ELF-1 (cell line): ENCODE data around the gene KRT5.

Experiments used
- DNase-seq: peaks from one replicate; pipeline ENCODE4 v3.0.0-alpha.2; 2016; ENCODE audit warnings: low read depth, low spot score

KRT5 gene

DNA sequence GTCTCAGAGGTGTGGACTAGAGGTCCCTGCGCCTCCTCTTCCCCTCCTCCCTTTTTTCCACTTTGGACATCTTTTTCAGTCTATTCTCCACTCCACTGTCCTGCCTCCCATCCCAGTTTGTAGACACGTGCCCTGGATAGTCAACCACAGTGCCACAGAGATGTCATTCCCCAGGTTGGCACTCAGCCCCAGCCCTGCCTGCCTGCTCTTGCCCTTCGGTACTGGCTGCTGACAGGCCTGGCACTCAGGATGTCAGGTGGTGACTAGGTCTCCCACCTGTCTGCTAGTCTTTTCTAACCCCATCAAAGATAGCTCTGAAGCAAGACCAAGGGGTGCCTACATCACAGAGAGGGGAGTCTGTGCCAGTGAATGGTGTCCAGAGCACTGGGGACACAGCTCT, 16.9 kb upstream of the KRT5 start:
- no peak for DNase-seq

- DNase-seq = no peak
Observed at GRCh38 chr12:52535574-52535973, 15.4 kb upstream of the KRT5 start.

DNA sequence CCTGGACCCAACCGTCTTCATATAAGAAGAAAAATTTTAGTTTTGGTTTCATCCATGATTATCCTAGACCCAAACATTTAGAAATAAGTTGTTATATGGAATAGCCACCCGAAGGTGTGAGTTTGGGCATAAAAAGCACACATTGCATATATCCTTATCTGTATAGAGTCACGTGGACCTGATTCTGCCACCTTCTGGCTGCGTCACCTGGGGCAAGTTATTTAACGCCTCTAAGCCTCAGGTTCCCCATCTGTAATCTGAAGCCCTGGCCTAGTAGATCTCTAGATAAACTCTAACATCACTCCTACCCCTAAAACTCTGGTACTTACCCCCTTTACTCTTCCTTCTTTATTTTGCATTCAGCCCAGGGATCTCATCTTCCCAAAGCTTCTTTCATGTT, 14.3 kb upstream of the KRT5 start:
- no peak for DNase-seq

DNA sequence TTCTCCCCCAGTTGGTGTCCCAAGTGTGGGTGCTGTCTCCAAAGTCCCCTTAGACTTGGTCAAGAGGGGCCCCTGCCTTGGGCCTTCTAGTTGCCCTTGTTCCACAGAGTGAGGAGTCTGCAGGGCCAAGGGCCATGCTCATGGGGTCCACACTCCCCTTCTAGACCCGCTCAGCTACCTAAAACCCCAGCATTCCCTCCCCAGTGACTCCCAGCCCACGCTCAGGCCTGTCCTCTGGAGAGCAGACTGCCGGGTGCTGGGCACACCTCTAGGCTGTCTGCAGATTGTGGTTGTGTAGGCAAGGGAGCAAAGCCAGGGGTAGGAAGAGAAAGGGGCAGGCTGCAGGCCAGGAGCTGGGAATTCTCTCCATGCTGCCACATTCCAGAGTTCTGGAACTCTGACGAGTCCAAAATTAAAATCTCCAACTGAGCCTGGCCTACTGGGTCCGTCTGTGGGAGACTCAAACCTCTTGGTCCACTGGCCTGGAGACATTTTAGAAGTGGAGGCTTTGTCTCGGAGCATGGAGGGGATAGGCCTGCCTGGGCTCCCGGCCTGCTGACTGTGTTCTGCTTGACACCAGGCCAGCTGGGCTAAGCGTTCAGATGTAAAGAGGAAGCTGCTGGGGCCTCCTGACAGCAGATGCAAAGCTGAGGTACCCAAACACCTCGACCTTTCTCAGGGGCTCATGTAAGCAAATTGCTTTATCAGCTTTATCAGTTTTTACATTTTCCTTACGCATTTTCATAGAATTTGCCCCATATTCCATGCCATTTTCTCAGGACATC, 13.7 kb upstream of the KRT5 start:
- no peak for DNase-seq

DNA sequence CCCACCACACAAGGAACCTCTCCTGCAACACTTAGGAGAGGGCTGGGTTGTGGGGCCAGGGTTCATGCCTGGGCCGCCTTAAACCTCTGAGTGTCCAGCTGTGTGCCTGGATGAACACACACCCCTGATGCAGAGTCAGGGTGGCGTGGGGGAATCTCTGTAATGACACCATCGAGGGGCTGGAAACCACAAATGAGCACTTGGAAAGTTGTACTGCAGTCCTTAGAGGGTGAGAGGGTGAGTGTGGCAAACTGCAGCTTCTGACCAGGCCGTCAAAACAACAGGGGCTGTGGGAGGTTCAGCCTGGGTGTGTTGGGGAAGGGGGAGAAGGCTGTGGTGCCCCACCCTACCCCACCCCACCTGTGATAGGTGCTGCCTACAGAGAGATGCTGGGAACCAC, 12.4 kb upstream of the KRT5 start:
- DNase-seq = no peak

GRCh38 chr12:52531566-52532300, 11.5 kb upstream of the KRT5 start:
- no peak for DNase-seq

- no peak for DNase-seq
Observed at GRCh38 chr12:52530905-52531304, 10.7 kb upstream of the KRT5 start.

GRCh38 chr12:52530366-52530765, 10.2 kb upstream of the KRT5 start:
- DNase-seq = no peak

GRCh38 chr12:52529846-52530245, 9.7 kb upstream of the KRT5 start:
- DNase-seq = no peak

- DNase-seq = no peak
Observed at GRCh38 chr12:52529417-52529816, 9.2 kb upstream of the KRT5 start.

DNA sequence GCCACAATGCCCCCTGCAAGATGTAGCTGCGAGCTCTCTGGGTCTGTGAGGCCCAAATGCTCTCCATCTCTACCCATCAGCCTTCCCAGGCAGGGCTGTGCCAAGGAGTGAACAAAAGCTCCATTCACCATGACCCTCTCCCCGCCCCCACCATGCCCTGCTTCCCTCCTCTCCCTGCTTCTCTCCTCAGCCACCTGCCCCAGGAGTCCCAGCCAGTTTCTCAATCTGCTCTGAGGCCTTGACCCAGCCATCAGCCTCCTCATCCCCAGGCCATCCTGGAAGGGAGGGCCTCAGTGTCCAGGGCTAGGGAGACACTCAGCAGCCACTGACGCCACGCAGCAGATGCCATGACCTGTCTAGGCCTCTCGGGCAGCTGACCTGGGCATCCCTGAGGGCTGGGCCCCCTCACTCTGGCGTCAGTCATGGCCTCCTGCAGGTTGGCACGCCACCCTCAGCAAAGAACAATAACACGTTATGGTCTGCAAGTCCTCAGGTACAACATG, 8.5 kb upstream of the KRT5 start:
- DNase-seq = no peak

DNA sequence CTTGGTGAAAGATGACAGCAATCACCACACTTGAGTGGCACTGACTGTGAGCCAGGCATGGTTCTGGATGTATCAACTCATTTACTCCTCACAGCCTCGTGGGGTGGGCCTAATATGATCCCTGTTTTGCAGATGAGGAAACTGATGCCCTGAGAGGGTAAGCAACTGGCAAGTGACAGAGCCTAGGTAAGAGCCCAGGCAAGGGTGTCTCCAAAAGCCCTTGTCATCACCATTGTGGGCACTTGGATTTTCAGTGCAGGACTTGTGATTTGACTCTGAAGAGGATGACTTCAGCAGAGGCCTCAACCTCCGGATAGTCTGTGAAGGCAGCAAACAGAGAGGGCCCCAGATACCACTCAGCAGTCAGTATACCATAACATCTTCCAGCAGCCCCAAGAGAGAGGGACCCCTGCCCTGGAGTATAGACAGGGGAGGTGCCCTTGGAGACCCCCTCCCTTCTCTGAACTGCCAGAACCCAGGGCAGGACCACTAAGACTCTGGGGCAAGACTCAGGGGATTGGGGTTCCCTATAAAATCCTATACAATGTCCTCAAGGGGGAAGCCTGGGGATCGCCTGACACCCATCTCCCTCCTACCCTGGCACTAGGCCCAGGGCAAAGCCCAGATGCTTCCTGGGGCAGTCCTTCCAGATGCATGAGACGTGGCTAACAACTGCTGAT, 7.1 kb upstream of the KRT5 start:
- no peak for DNase-seq

DNA sequence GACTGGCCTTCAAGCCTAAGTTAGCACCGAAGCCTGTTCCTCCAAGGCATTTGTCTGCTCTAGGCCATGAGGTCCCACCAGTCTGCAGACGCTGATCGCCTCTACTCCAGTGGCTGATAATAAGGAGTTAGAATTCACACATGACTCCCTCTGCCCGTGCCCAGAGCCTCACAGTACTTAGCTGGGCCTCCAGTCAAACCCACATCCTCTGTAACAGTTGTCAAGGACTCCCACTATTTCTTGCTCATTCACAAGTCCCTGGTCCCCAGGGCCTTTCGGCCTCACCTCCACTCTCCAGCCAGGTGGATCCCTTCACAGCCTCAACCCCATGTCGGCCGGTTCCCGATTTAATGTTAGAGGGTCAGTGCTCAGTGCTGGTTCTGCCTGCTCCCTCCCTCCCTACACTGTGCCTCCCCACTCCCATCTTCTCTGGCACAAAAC, 6.3 kb upstream of the KRT5 start:
- DNase-seq = no peak

DNA sequence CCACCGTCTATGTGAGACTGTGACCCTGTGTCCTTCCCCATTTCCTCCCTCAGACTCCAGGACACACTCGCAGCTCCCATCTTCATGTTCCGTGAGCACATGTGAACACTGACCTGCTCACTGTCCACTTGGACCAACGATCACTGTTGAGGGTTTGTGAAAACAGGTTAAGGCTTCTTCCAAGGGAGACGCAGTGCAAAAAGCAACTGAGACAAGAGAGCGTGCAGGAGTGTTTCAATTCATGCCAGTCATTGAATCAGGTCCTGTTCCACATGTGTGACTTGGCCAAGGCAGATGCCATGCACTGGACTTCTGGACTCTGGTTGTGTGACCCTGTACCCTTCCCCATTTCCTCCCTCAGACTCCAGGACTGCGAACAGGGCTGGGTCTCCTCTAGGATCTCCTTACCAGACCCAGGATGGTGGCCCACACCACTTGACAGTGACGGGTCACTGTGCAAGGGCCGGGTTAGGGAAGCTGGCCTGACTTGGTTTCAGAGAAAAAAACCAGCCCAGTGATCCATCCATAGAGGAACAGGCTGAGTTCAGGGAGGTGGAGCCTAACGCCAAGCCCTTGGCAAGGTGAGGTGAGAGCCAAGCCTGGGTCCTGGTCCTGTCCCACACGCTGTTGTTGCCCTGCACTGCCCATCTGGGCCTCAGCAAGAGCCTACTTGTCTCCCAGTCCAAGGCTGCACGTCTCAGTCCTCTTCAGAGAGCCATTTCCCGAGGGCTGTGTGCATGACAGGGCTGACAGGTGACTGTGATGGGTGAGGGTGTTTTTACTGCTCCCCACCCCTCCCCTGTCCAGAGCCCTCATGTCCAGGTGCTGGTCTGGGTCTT, 5.7 kb upstream of the KRT5 start:
- DNase-seq = no peak

DNA sequence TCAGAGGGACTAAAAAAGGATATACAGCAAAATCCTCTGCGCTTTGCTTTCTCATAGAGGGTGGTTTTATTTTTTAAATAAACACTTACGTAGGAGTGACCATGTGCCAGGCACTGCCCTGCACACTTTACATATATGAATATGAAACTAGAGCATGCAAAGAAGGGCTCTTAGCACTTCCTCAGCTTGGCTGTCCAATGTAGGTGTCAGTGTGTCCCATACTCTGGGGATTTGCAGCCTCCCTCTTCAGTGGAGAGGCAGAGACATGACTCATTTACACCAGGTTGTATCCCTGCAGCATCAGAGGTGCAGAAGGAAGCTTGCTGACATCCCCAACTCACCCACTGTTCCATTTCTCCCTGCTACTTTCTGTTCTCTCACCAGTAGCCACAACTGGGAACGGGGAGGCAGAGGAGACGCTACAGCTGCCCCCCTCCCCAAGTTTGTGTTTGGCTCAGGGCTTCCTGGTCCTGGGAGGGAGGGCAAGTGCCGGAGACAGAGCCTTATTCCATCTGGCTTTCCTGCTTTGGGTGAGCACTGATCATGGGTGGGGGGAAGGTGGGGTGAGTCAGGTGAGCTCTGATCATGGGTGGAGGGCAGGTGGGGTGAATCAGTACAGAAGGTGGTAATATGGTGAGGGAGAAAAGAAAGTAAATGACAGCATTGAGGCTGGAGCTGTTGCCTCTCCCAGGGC, 4.9 kb upstream of the KRT5 start:
- no peak for DNase-seq

GRCh38 chr12:52524241-52524897, 4.2 kb upstream of the KRT5 start:
- DNase-seq = no peak

GRCh38 chr12:52523824-52524223, 3.6 kb upstream of the KRT5 start:
- DNase-seq = peak; percentile 63

DNA sequence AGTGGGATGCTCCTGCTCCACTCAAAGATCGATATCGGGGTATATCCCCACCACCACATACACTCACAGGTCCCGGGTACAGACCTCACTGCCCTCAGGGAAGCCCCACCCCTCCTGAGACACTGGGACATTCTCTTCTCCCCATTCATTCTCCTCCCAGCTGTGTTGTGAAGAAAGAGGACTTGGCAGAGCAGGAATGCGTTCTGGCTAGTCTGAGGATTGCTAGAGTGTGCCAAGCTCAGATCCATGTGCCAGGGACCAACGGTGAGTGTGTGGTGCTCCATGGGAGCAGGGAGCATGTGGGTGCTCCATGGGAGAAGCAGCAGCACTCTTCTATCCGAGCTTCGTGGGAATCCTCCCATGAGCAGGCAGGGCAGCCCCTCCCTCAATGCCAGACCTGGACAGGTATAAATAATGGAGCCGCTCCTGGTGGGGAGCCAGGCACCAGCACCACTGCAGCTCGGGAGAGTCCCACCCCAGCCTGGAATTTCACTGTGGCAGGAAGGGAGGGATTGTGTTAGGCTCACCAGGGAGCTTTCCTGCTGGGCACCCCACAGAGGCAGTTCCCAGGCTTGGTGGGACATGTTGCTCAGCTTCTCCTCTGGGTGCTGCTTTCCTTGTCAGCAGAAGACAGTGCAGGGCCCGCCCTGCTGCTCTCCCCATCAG, 2.3 kb upstream of the KRT5 start:
- DNase-seq = peak; percentile 24

DNA sequence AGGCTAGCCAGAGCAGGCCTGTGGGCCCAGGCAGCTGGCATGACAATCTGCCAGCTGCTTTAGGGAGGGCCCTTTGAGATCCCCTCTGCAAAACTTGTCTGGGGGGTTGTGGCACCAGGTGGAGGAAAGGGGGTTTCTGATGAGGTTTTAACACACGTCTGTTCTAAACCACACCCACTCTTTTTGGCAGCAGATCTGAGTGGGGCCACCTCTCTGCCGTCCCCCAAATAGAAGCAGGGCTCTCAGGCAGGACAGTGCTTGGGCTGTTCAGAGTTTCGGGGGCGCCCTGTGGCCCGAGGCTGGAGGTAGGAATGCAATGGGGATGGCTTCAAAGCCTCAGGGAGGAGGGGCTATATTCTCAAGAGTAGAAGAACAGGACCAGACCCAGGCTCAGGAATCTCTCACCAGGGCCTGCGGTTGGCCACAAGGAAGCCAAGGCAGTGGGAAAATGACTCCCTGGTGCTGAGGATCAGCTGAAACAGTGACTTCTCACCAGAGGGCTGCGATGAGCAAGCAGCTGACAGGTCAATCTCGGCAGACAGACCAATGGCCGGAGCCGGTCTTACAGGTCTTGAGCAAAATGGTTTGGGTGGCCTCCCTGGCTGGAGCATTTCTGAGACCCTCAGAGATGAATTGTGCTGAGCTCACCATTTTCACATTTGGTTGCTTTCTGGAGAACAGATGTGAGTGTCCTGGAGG, 1.5 kb upstream of the KRT5 start:
- peak; percentile 76 for DNase-seq
